H1 (cell line): ENCODE results near the gene SERPINA1. TPM values are rescaled to one million over a fixed set of nuclear protein-coding genes. Genes with fewer than 3 reads are reported as not detected.

ENCODE experiments used
- CTCF ChIA-PET: fragments of 300-600 bp; sonication (Branson Sonifier 250); formaldehyde crosslinking; loops from one replicate; lab custom pipeline; 2021; ENCODE audit not compliant: partially characterized antibody; lab: Charles Lee
- POLR2A ChIA-PET: fragments of 300-600 bp; sonication (Branson Sonifier 250); formaldehyde crosslinking; loops from one replicate; lab custom pipeline; 2021; ENCODE audit warnings: inconsistent platforms; ENCODE audit not compliant: partially characterized antibody; lab: Charles Lee
- DNase-seq, 2 experiments: peaks; one replicate each; pipeline versions ENCODE4 v3.0.0 to v3.0.0-alpha.2; 2010 to 2022; ENCODE audit warnings: low spot score in 2 of 2, low read depth in 1 of 2, mixed read lengths in 1 of 2
- FAIRE-seq: peaks from 2 replicates; lab custom pipeline; 2011; peaks lifted over from hg19 to GRCh38; lab: Jason Lieb, UNC
- H2AFZ ChIP-seq: 2 replicates; pipeline ENCODE4 v1.8.1; 2012; ENCODE audit warnings: low read length, inconsistent platforms
- H2AK5ac ChIP-seq: 2 replicates; pipeline ENCODE4 v1.6.1; 2013; ENCODE audit warnings: low read depth, low read length
- H2BK120ac ChIP-seq: replicated peaks from 2 replicates; pipeline ENCODE3; 2013; ENCODE audit warnings: low read depth, low read length, inconsistent platforms
- H2BK12ac ChIP-seq: 2 replicates; pipeline ENCODE4 v1.6.1; 2013; ENCODE audit warnings: low read depth, low read length
- H2BK15ac ChIP-seq: 2 replicates; pipeline ENCODE4 v1.6.1; 2013; ENCODE audit warnings: low read length
- H2BK20ac ChIP-seq: 2 replicates; pipeline ENCODE4 v1.6.1; 2013; ENCODE audit warnings: low read length
- H2BK5ac ChIP-seq: 2 replicates; pipeline ENCODE4 v1.6.1; 2013; ENCODE audit warnings: low read depth, low read length
- H3K14ac ChIP-seq: 2 replicates; pipeline ENCODE4 v1.6.1; 2013; ENCODE audit warnings: inconsistent platforms; ENCODE audit not compliant: insufficient read length
- H3K18ac ChIP-seq: 2 replicates; pipeline ENCODE4 v1.6.1; 2013; ENCODE audit warnings: low read length; ENCODE audit errors: extremely low read depth
- H3K23ac ChIP-seq: 2 replicates; pipeline ENCODE4 v1.6.1; 2013; ENCODE audit warnings: inconsistent platforms; ENCODE audit not compliant: insufficient read length
- H3K23me2 ChIP-seq: 2 replicates; pipeline ENCODE4 v1.6.1; 2013; ENCODE audit warnings: low read depth, low read length
- H3K27ac ChIP-seq: 2 replicates; pipeline ENCODE4 v1.6.1; 2011; ENCODE audit warnings: low read depth, low read length, inconsistent platforms
- H3K27me3 ChIP-seq, 4 experiments: replicated peaks in 1 of 4; 1 replicate in 1 of 4; 2 replicates in 3 of 4; pipeline versions ENCODE4 v1.6.1 to v1.8.1; 2011 to 2013; ENCODE audit warnings: low read length in 3 of 4, mild to moderate bottlenecking in 3 of 4, inconsistent platforms in 2 of 4, mixed read lengths in 2 of 4, moderate library complexity in 1 of 4; ENCODE audit not compliant: control insufficient read depth in 3 of 4, insufficient read depth in 3 of 4; ENCODE audit errors: extremely low read depth in 1 of 4
- H3K36me3 ChIP-seq, 4 experiments: 2 replicates each; pipeline versions ENCODE4 v1.6.1 to v1.8.1; 2011 to 2013; ENCODE audit warnings: mild to moderate bottlenecking in 4 of 4, low read length in 3 of 4, moderate library complexity in 2 of 4, control low read depth in 1 of 4, inconsistent platforms in 1 of 4; ENCODE audit not compliant: insufficient read depth in 4 of 4, control insufficient read depth in 2 of 4
- H3K4ac ChIP-seq: replicated peaks from 2 replicates; pipeline ENCODE3; 2013; ENCODE audit warnings: low read length, low read depth, mixed read lengths, inconsistent platforms; ENCODE audit not compliant: insufficient read length
- H3K4me1 ChIP-seq, 4 experiments: replicated peaks in 1 of 4; 1 replicate in 1 of 4; 2 replicates in 3 of 4; pipeline versions ENCODE4 v1.6.1 to v1.8.1; 2011 to 2013; ENCODE audit warnings: low read length in 3 of 4, inconsistent platforms in 2 of 4, mixed read lengths in 1 of 4; ENCODE audit not compliant: insufficient read depth in 4 of 4, control insufficient read depth in 3 of 4
- H3K4me2 ChIP-seq, 2 experiments: 2 replicates each; pipeline versions ENCODE4 v1.6.1 to v1.8.1; 2011 to 2013; ENCODE audit warnings: low read depth in 2 of 2, low read length in 2 of 2, control low read depth in 1 of 2, inconsistent platforms in 1 of 2, mild to moderate bottlenecking in 1 of 2; ENCODE audit not compliant: insufficient read depth in 1 of 2
- H3K4me3 ChIP-seq, 4 experiments: fragments of 200-600, 300-600 bp in 1 of 4; sonication (generic), shearing (Covaris generic), sonication (Bioruptor Twin) in 1 of 4; 2 replicates each; pipeline versions ENCODE4 v1.5.1 to v1.8.1; 2011 to 2016; ENCODE audit warnings: low read length in 4 of 4, low read depth in 3 of 4, control low read depth in 2 of 4, inconsistent platforms in 2 of 4, mild to moderate bottlenecking in 2 of 4, mixed read lengths in 1 of 4, moderate library complexity in 1 of 4; ENCODE audit not compliant: insufficient read depth in 2 of 4; ENCODE audit errors: extremely low read depth in 1 of 4
- H3K56ac ChIP-seq: replicated peaks from 2 replicates; pipeline ENCODE3; 2013; ENCODE audit warnings: low read depth, mild to moderate bottlenecking, mixed read lengths, low read length, inconsistent platforms; ENCODE audit not compliant: insufficient read length
- H3K79me1 ChIP-seq: 2 replicates; pipeline ENCODE4 v1.6.1; 2013; ENCODE audit warnings: low read depth, low read length, control low read depth
- H3K79me2 ChIP-seq, 2 experiments: 2 replicates each; pipeline versions ENCODE4 v1.6.1 to v1.8.1; 2012 to 2013; ENCODE audit warnings: low read length in 2 of 2, mild to moderate bottlenecking in 2 of 2, inconsistent platforms in 1 of 2; ENCODE audit not compliant: insufficient read depth in 2 of 2, control insufficient read depth in 1 of 2
- H3K9ac ChIP-seq, 4 experiments: replicated peaks in 1 of 4; 1 replicate in 1 of 4; 2 replicates in 3 of 4; pipeline versions ENCODE4 v1.6.1 to v1.8.1; 2011 to 2013; ENCODE audit warnings: low read depth in 3 of 4, low read length in 3 of 4, control low read depth in 2 of 4, mild to moderate bottlenecking in 2 of 4, moderate library complexity in 2 of 4, inconsistent platforms in 1 of 4; ENCODE audit errors: extremely low read depth in 1 of 4
- H3K9me3 ChIP-seq, 2 experiments: 2 replicates each; pipeline versions ENCODE4 v1.6.1 to v1.8.1; 2012 to 2013; ENCODE audit warnings: mild to moderate bottlenecking in 2 of 2, moderate library complexity in 2 of 2, control low read depth in 1 of 2, inconsistent platforms in 1 of 2, low read depth in 1 of 2, low read length in 1 of 2, mixed read lengths in 1 of 2; ENCODE audit not compliant: insufficient read depth in 2 of 2
- H4K20me1 ChIP-seq, 2 experiments: replicated peaks in 1 of 2; 2 replicates each; pipeline versions ENCODE3 to v1.8.1; 2011 to 2013; ENCODE audit warnings: inconsistent platforms in 2 of 2, low read length in 2 of 2, mild to moderate bottlenecking in 1 of 2; ENCODE audit not compliant: insufficient read depth in 2 of 2, control insufficient read depth in 1 of 2
- H4K5ac ChIP-seq: 2 replicates; pipeline ENCODE4 v1.6.1; 2013; ENCODE audit warnings: low read length, low read depth, mixed read lengths, inconsistent platforms; ENCODE audit not compliant: insufficient read length
- H4K8ac ChIP-seq: 2 replicates; pipeline ENCODE4 v1.8.0; 2013; ENCODE audit warnings: mild to moderate bottlenecking, moderate library complexity, low read length, inconsistent platforms; ENCODE audit not compliant: insufficient read depth; ENCODE audit errors: extremely low read depth
- H4K91ac ChIP-seq: replicated peaks from 2 replicates; pipeline ENCODE3; 2013; ENCODE audit warnings: low read length, mixed read lengths, inconsistent platforms; ENCODE audit not compliant: insufficient read length
- CBX5 ChIP-seq: fragments of 300-800, 300-1000 bp; sonication (generic); IDR thresholded peaks from 2 replicates; pipeline ENCODE4 v1.7.1; 2016; ENCODE audit warnings: antibody characterized with exemption, low read length, low read depth
- CREB1 ChIP-seq: IDR thresholded peaks from 2 replicates; pipeline ENCODE4 v1.6.1; 2012; ENCODE audit warnings: inconsistent platforms
- CTBP2 ChIP-seq: IDR thresholded peaks from 2 replicates; pipeline ENCODE4 v1.7.0; 2011; ENCODE audit warnings: borderline replicate concordance, mild to moderate bottlenecking, moderate library complexity, mixed read lengths, low read length; ENCODE audit not compliant: insufficient read depth, insufficient read length
- EZH2 ChIP-seq: fragments of 200-600 bp; sonication (generic); IDR thresholded peaks from 2 replicates; pipeline ENCODE4 v1.7.1; 2012; ENCODE audit warnings: low read depth, mild to moderate bottlenecking, moderate library complexity, low read length, inconsistent platforms; ENCODE audit not compliant: severe bottlenecking
- KDM5A ChIP-seq: fragments of 200-600 bp; IDR thresholded peaks from 2 replicates; pipeline ENCODE4 v1.7.1; 2012; ENCODE audit warnings: mild to moderate bottlenecking, low read length, inconsistent platforms, mixed read lengths
- PHF8 ChIP-seq: fragments of 200-600 bp; sonication (generic); conservative IDR thresholded peaks from 2 replicates; pipeline ENCODE4 v1.7.1; 2012; ENCODE audit warnings: low read depth, mild to moderate bottlenecking, inconsistent platforms, low read length, moderate library complexity
- SIRT6 ChIP-seq: IDR thresholded peaks from one replicate; pipeline ENCODE4 v1.7.1; 2012; ENCODE audit warnings: low read length, inconsistent platforms
- SP4 ChIP-seq: IDR thresholded peaks from 2 replicates; pipeline ENCODE4 v1.6.1; 2012; ENCODE audit warnings: low read length, inconsistent platforms
- SRF ChIP-seq: IDR thresholded peaks from 2 replicates; pipeline ENCODE4 v1.6.1; 2011; ENCODE audit warnings: mild to moderate bottlenecking, low read depth, low read length, moderate library complexity
- TAF1 ChIP-seq: IDR thresholded peaks from 2 replicates; pipeline ENCODE4 v1.6.1; 2011; ENCODE audit warnings: mild to moderate bottlenecking, low read depth, low read length
- TAF7 ChIP-seq: optimal IDR thresholded peaks from 2 replicates; pipeline ENCODE3; 2011; ENCODE audit warnings: low read depth, mild to moderate bottlenecking, inconsistent platforms, low read length, moderate library complexity, borderline replicate concordance
- WGBS, 2 experiments: shearing (Covaris generic) in 1 of 2; methylation state at CpG; one replicate each; pipeline versions ENCODE4 v1.1.6 to v1.1.7; 2013 to 2015; ENCODE audit warnings: low lambda C conversion rate in 2 of 2, mixed read lengths in 2 of 2, inconsistent platforms in 1 of 2, low coverage in 1 of 2, missing lambda C conversion rate in 1 of 2; ENCODE audit not compliant: insufficient replicate concordance in 2 of 2, insufficient coverage in 1 of 2, insufficient read length in 1 of 2; ENCODE audit errors: extremely low coverage in 1 of 2, missing lambda C conversion rate in 1 of 2; 5-methylcytosine and 5-hydroxymethylcytosine counted together
- polyA plus RNA-seq, 7 experiments: library from polyadenylated mRNA; depleted of rRNA in 3 of 7; stranded (reverse) in 5 of 7; unstranded in 2 of 7; fragments of >200 nt in 5 of 7; fragments of 200-250 nt in 2 of 7; gene quantifications; 1 replicate in 5 of 7; 2 replicates in 1 of 7; 4 replicates in 1 of 7; pipeline versions ENCODE4 v1.2.1 to v1.2.3, GENCODE V29; 2011 to 2013; ENCODE audit warnings: missing spikeins in 2 of 7, mixed read lengths in 2 of 7
- total RNA-seq: library from RNA; stranded (reverse); fragmentation: NEBNext Ultra II Directional; extraction: Animal tissue kit (Norgen Biotek cat#: 25700); gene quantifications from 2 replicates; pipeline ENCODE4 v1.2.1, GENCODE V29; 2021

Gene SERPINA1
- total and polyA plus RNA-seq, 2 of the 8 experiments (the other 6 are each of a cell fraction or from before 2014, with no cell fraction given), result 0.08 TPM; not detected in 1

DNA sequence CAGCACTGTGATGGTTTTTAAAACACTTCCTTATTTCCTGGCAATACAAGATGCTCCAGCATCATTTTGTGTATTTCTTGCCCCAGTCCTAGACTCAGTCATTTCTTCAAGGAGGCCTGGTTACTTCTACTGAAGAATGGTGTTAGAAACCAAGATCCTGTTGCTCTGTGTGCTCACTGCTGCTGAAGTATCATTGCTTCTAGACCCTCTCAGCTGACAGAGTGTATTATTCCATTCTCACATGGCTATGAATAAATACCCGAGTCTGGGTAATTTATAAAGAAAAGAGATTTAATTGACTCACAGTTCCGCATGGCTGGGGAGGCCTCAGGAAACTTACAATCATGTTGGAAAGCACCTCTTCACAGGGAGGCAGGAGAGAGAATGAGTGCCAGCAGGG lies 50.4 kb downstream of the SERPINA1 start:
- H3K27me3 ChIP-seq, result no peaks in the 10 kb centered on the region
- H3K18ac ChIP-seq, result no peak overlapping the region
- H4K5ac ChIP-seq, result no peak overlapping the region
- H3K4me2 ChIP-seq, result no peak overlapping the region
- H3K4ac ChIP-seq, result no peak overlapping the region
- no peak overlapping the region for H3K4me3 ChIP-seq
- H3K79me2 ChIP-seq, result no peaks in the 10 kb centered on the region
- H4K91ac ChIP-seq, result no peak overlapping the region
- H3K9ac ChIP-seq, result no peak overlapping the region
- no peaks in the 10 kb centered on the region for H3K23me2 ChIP-seq
- no peak for TF ChIP-seq PHF8
- TF ChIP-seq KDM5A, result no peak
- no peak for TF ChIP-seq EZH2
- no peak for TF ChIP-seq TAF7
- no peak for TF ChIP-seq SP4
- TF ChIP-seq CBX5, result no peak
- TF ChIP-seq SIRT6, result no peak
- no peak for TF ChIP-seq SRF
- TF ChIP-seq TAF1, result no peak
- no peak for TF ChIP-seq CTBP2
- no peak for TF ChIP-seq CREB1
- TF ChIP-seq, all 59 proteins: peak for 0
- ChIA-PET CTCF (no interaction called here), POLR2A (no interaction called here)
- no peaks in the 10 kb centered on the region for H3K36me3 ChIP-seq
- no peak overlapping the region for H3K14ac ChIP-seq
- H3K9me3 ChIP-seq, result peaks cover 0 to 2% of the 10 kb centered on the region in 2 experiments; a peak in 1 of 4 replicates
- H3K4me1 ChIP-seq, result no peaks in the 10 kb centered on the region
- no peak overlapping the region for H2AFZ ChIP-seq
- H2AK5ac ChIP-seq, result no peak overlapping the region
- H2BK5ac ChIP-seq, result no peak overlapping the region
- no peaks in the 10 kb centered on the region for H4K20me1 ChIP-seq
- WGBS, 2 experiments, result 93% methylated on average over 2 of the region's 2 CpGs; no CpG with 5 or more reads in 1 of the 2 experiments
- no peak overlapping the region for H3K23ac ChIP-seq
- no peak for FAIRE-seq
- no peaks in the 10 kb centered on the region for H3K79me1 ChIP-seq
- H2BK120ac ChIP-seq, result no peak overlapping the region
- H4K8ac ChIP-seq, result no peak overlapping the region
- H2BK12ac ChIP-seq, result no peak overlapping the region
- no peak overlapping the region for H2BK20ac ChIP-seq
- no peak overlapping the region for H2BK15ac ChIP-seq
- no peak for DNase-seq
- H3K56ac ChIP-seq, result no peak overlapping the region
- no peak overlapping the region for H3K27ac ChIP-seq
